ENCODE data around the gene SMARCA2. TPM values are rescaled to one million over a fixed set of nuclear protein-coding genes. Genes with fewer than 3 reads are reported as not detected.

The SMARCA2 gene
- total RNA-seq, result 110 and 115 TPM in 2 replicates
- long read RNA-seq, full-length matches to known transcripts, result 26 of 105 reads
- long read RNA-seq, partial matches to known transcripts, result 46 of 105 reads
- long read RNA-seq, other reads (novel, unspliced or antisense), result 33 of 105 reads

GRCh38 chr9:2014696-2015580 is at the start of gene SMARCA2:
SMARCA2 (plus strand) TSS chr9:2015347; CDS start chr9:2029023, 13,676 bp downstream.
- Mint-ChIP-seq H3K36me3 (ENCODE audit: unreplicated experiment) (no peaks in the 10 kb centered on the region), H3K27ac (ENCODE audit: unreplicated experiment) (peak within 1 kb of the TSS; percentile 95), H3K4me3 (ENCODE audit: unreplicated experiment) (peak within 1 kb of the TSS; percentile 86), H3K27me3 (ENCODE audit: unreplicated experiment) (peaks cover 18% of the 10 kb centered on the region), H3K4me1 (ENCODE audit: unreplicated experiment) (peaks cover 30% of the 10 kb centered on the region), H3K9me3 (ENCODE audit: unreplicated experiment) (no peaks in the 10 kb centered on the region)
- DNase-seq (ENCODE audit: extremely low spot score, unreplicated experiment), result peak; percentile 98
- TF ChIP-seq CTCF (IDR thresholded peaks at IDR 0.05), result no peak

GRCh38 chr9:1966725-1967366 is 48.3 kb upstream of the SMARCA2 start:
- no peak for TF ChIP-seq CTCF (IDR thresholded peaks at IDR 0.05)
- DNase-seq (ENCODE audit: extremely low spot score, unreplicated experiment), result no peak
- Mint-ChIP-seq H3K27ac (ENCODE audit: unreplicated experiment) (no peak overlapping the region), H3K36me3 (ENCODE audit: unreplicated experiment) (no peaks in the 10 kb centered on the region), H3K27me3 (ENCODE audit: unreplicated experiment) (peaks cover 6% of the 10 kb centered on the region), H3K4me1 (ENCODE audit: unreplicated experiment) (peaks cover 6% of the 10 kb centered on the region), H3K4me3 (ENCODE audit: unreplicated experiment) (no peak overlapping the region), H3K9me3 (ENCODE audit: unreplicated experiment) (no peaks in the 10 kb centered on the region)

- no peak overlapping the region for H3K4me3 Mint-ChIP-seq (ENCODE audit: unreplicated experiment)
- no peaks in the 10 kb centered on the region for H3K4me1 Mint-ChIP-seq (ENCODE audit: unreplicated experiment)
- no peaks in the 10 kb centered on the region for H3K9me3 Mint-ChIP-seq (ENCODE audit: unreplicated experiment)
- DNase-seq (ENCODE audit: extremely low spot score, unreplicated experiment), result no peak
- TF ChIP-seq CTCF (IDR thresholded peaks at IDR 0.05), result no peak
- H3K36me3 Mint-ChIP-seq (ENCODE audit: unreplicated experiment), result no peaks in the 10 kb centered on the region
- H3K27me3 Mint-ChIP-seq (ENCODE audit: unreplicated experiment), result peaks cover 6% of the 10 kb centered on the region
- no peak overlapping the region for H3K27ac Mint-ChIP-seq (ENCODE audit: unreplicated experiment)
Measured at GRCh38 chr9:1969160-1969559, 46.0 kb upstream of the SMARCA2 start.

GRCh38 chr9:1969898-1970297 is 45.2 kb upstream of the SMARCA2 start:
- Mint-ChIP-seq H3K27me3 (ENCODE audit: unreplicated experiment) (peaks cover 6% of the 10 kb centered on the region), H3K36me3 (ENCODE audit: unreplicated experiment) (no peaks in the 10 kb centered on the region)

More at GRCh38 chr9:1969898-1970297, 45.2 kb upstream of the SMARCA2 start:
- Mint-ChIP-seq H3K4me1 (ENCODE audit: unreplicated experiment) (no peaks in the 10 kb centered on the region), H3K4me3 (ENCODE audit: unreplicated experiment) (no peak overlapping the region), H3K27ac (ENCODE audit: unreplicated experiment) (no peak overlapping the region), H3K9me3 (ENCODE audit: unreplicated experiment) (no peaks in the 10 kb centered on the region)
- no peak for TF ChIP-seq CTCF (IDR thresholded peaks at IDR 0.05)
- no peak for DNase-seq (ENCODE audit: extremely low spot score, unreplicated experiment)
